HCT116 (cell line): ENCODE measurements around the gene AMER2.

Source experiments
- ELF1 ChIP-seq: IDR thresholded peaks from 2 replicates; pipeline ENCODE4 v1.6.1; 2012; ENCODE audit warnings: low read depth, borderline replicate concordance
- EZH2 ChIP-seq: fragments of 200-600 bp; sonication (generic); IDR thresholded peaks from 2 replicates; pipeline ENCODE4 v1.6.1; 2017; ENCODE audit warnings: antibody characterized with exemption, mixed run types
- POLR2A ChIP-seq: IDR thresholded peaks from 2 replicates; pipeline ENCODE4 v1.7.0; 2011; ENCODE audit warnings: borderline replicate concordance; ENCODE audit not compliant: insufficient read depth, insufficient read length; ENCODE audit errors: extremely low read depth
- POLR2AphosphoS5 ChIP-seq: IDR thresholded peaks from 2 replicates; pipeline ENCODE4 v1.6.1; 2011; ENCODE audit warnings: mild to moderate bottlenecking, low read depth, low read length, moderate library complexity
- YY1 ChIP-seq: IDR thresholded peaks from 2 replicates; pipeline ENCODE4 v1.6.1; 2011; ENCODE audit warnings: low read length, low read depth, moderate library complexity, mild to moderate bottlenecking; ENCODE audit not compliant: insufficient replicate concordance; ENCODE audit errors: extremely low read depth
- TF ChIP-seq, protein P1 (sequence below), 3 experiments: fragments of 200-600 bp in 1 of 3; sonication (generic) in 1 of 3; IDR thresholded peaks in 2 of 3; conservative IDR thresholded peaks in 1 of 3; 2 replicates each; pipeline ENCODE4 v1.5.1; 2012 to 2017; ENCODE audit warnings: low read depth in 2 of 3, low read length in 2 of 3, antibody characterized with exemption in 1 of 3, borderline replicate concordance in 1 of 3, control low read depth in 1 of 3, mild to moderate bottlenecking in 1 of 3, mixed read lengths in 1 of 3, mixed run types in 1 of 3, moderate library complexity in 1 of 3; ENCODE audit not compliant: insufficient read depth in 1 of 3
- TF ChIP-seq, protein P2 (sequence below): IDR thresholded peaks from 2 replicates; pipeline ENCODE4 v1.6.1; 2012
- TF ChIP-seq, protein P3 (sequence below): IDR thresholded peaks from 2 replicates; pipeline ENCODE4 v1.6.1; 2012

DNA sequence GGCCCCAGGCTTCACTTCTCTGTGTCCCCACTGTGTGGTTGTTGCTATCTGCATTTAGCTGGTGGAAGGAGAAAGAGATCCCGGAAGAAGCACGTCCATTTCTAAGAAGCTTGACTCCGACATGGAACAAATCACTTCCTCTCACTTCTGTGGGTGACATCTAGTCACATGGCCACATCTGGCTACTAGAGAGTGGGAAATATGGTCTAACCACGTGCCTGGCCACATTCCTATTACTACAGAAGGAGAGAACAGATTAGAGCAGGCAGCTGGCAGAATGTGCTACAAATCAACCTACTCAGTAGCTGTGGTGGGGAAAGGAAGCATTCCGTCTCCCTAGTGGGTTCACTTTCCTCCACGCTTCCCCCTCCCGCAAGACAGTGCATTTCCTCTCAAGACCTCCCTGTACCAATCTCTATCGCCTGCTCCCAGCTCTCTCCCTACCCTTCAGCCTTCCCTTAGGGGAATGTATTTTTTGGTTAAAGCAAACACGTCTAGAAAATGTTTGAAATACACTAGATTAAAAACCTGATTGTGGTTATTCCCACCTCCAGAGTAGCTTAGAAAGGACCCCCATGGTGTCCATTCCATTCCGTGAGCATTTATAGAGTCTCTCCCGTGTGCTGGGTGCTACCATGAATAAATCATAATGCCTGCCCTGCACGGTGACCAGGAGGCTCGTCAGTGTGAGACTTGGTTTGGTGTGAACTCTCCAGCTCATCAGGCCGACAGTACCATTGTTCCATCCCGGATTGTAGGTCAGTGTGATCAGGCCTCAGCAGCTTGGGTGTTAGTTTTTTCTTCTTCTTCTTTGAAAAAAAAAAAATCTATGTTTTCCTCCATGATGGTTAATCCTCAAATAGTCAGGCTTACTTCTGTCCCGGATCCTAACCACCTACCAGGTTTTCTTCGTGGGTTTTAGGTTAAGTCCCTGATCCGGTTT lies 8.0 kb upstream of the AMER2 start:
- TF ChIP-seq POLR2AphosphoS5 = no peak
- no peak for TF ChIP-seq EZH2
- TF ChIP-seq, protein P1, sequence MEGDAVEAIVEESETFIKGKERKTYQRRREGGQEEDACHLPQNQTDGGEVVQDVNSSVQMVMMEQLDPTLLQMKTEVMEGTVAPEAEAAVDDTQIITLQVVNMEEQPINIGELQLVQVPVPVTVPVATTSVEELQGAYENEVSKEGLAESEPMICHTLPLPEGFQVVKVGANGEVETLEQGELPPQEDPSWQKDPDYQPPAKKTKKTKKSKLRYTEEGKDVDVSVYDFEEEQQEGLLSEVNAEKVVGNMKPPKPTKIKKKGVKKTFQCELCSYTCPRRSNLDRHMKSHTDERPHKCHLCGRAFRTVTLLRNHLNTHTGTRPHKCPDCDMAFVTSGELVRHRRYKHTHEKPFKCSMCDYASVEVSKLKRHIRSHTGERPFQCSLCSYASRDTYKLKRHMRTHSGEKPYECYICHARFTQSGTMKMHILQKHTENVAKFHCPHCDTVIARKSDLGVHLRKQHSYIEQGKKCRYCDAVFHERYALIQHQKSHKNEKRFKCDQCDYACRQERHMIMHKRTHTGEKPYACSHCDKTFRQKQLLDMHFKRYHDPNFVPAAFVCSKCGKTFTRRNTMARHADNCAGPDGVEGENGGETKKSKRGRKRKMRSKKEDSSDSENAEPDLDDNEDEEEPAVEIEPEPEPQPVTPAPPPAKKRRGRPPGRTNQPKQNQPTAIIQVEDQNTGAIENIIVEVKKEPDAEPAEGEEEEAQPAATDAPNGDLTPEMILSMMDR (IDR thresholded peaks at IDR 0.05 in 2 of 3, conservative IDR thresholded peaks at IDR 0.05 in 1 of 3; ENCODE audit: borderline replicate concordance in 1 of 3, insufficient read depth in 1 of 3, low read depth in 2 of 3, low read length in 2 of 3) = no peak
- no peak for TF ChIP-seq POLR2A
- no peak for TF ChIP-seq YY1
- TF ChIP-seq, protein P2, sequence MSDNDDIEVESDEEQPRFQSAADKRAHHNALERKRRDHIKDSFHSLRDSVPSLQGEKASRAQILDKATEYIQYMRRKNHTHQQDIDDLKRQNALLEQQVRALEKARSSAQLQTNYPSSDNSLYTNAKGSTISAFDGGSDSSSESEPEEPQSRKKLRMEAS = no peak
- no peak for TF ChIP-seq ELF1
- TF ChIP-seq, protein P3, sequence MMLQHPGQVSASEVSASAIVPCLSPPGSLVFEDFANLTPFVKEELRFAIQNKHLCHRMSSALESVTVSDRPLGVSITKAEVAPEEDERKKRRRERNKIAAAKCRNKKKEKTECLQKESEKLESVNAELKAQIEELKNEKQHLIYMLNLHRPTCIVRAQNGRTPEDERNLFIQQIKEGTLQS = no peak
